Ovary (tissue), 9 donors: ENCODE measurements around the gene TWIST1. TPM values are rescaled to one million over a fixed set of nuclear protein-coding genes. Genes with fewer than 3 reads are reported as not detected.

ENCODE experiments used
- DNase-seq, 5 donors: peaks; one replicate each; pipeline ENCODE4 v3.0.0-alpha.2; 2019 to 2020
- H3K27ac ChIP-seq, 2 donors: fragments of 200-600 bp; one replicate each; pipeline versions ENCODE4 v1.5.1 to v1.8.0; 2019 to 2022
- H3K27me3 ChIP-seq: fragments of 200-600 bp; one replicate; pipeline ENCODE4 v1.8.0; 2022
- H3K36me3 ChIP-seq: fragments of 200-600 bp; sonication (generic); one replicate; pipeline ENCODE4 v1.5.1; 2019
- H3K4me1 ChIP-seq: one replicate; pipeline ENCODE4 v1.8.1; 2013; ENCODE audit warnings: mild to moderate bottlenecking, moderate library complexity; ENCODE audit not compliant: insufficient read depth
- H3K4me3 ChIP-seq: fragments of 200-600 bp; sonication (generic); one replicate; pipeline ENCODE4 v1.5.1; 2017
- H3K9me3 ChIP-seq, 2 donors: fragments of 200-600 bp in 1 of 2; sonication (generic) in 1 of 2; one replicate each; pipeline versions ENCODE4 v1.5.1 to v1.8.1; 2013 to 2019; ENCODE audit warnings: mild to moderate bottlenecking in 1 of 2, moderate library complexity in 1 of 2
- CTCF ChIP-seq, 3 donors: fragments of 450-650 bp in 2 of 3; fragments of 200-600 bp in 1 of 3; IDR thresholded peaks; one replicate each; pipeline versions ENCODE4 v1.5.1 to v1.8.0; 2016 to 2022; ENCODE audit warnings: antibody characterized with exemption in 3 of 3, mild to moderate bottlenecking in 1 of 3
- EP300 ChIP-seq: sonication (generic); formaldehyde crosslinking; IDR thresholded peaks from one replicate; pipeline ENCODE4 v1.6.1; 2017; ENCODE audit warnings: antibody characterized with exemption
- POLR2A ChIP-seq: fragments of 450-650 bp; IDR thresholded peaks from one replicate; pipeline ENCODE4 v1.6.1; 2017; ENCODE audit warnings: antibody characterized with exemption, mild to moderate bottlenecking, moderate library complexity
- WGBS, 3 donors: extraction: QIAGEN DNeasy Blood & Tissue Kit in 1 of 3; methylation state at CpG; one replicate each; pipeline versions ENCODE4 v1.1.5 to v1.1.7; 2013 to 2017; 5-methylcytosine and 5-hydroxymethylcytosine counted together
- intact Hi-C, 4 donors: fragments of 100-400 bp; cut with DNase I; formaldehyde crosslinking; loops; one replicate each; pipeline versions ENCODE4 v1.11.0 to v1.15.1; 2022 to 2023
- polyA plus RNA-seq, 2 donors: library from polyadenylated mRNA; stranded (reverse); fragments of 200-250 nt in 1 of 2; fragments of 350-450 nt in 1 of 2; fragmentation: Illumina TruSeq in 1 of 2; extraction: RNeasy Lipid Tissue Mini Kit (QIAGEN cat#74804) in 1 of 2; gene quantifications; one replicate each; pipeline ENCODE4 v1.2.3, GENCODE V29; 2013 to 2014
- total RNA-seq, 7 donors: library from RNA; depleted of rRNA in 2 of 7; stranded (reverse); fragments of >200 nt in 2 of 7; fragmentation: NEBNext Ultra II Directional in 3 of 7; extraction: Animal tissue kit (Norgen Biotek cat#: 25700) in 3 of 7; gene quantifications; one replicate each; pipeline versions ENCODE4 v1.1.0 to v1.2.4, GENCODE V29; 2016 to 2023
- donor health status: DM: no; HTN: no; CAD: no; lungs with moderate emphysema.
- donor health status: DM: no; HTN: no; CAD: no.
- donor health status: Bipolar disorder and iron deficiency.
- donor health status: DM: yes; HTN: yes; CAD: no.
- donor health status: DM: no; HTN: no; CAD: no.
- donor health status: DM: yes; HTN: yes; CAD: no.

The TWIST1 gene
- total and polyA plus RNA-seq, 9 donors: 2.7 to 8.6 (median 5.0) TPM

GRCh38 chr7:19104811-19105210 is 12.6 kb downstream of the TWIST1 start:
- H3K27me3 ChIP-seq: no peaks in the 10 kb centered on the region
- intact Hi-C loops: no loop called here
- H3K4me1 ChIP-seq: peaks cover 2% of the 10 kb centered on the region
- 89 to 96% (median 93%) methylated on average over 4 of the region's 4 CpGs for WGBS, 3 donors
- H3K4me3 ChIP-seq: no peak overlapping the region
- no peaks in the 10 kb centered on the region for H3K36me3 ChIP-seq
- no peak for TF ChIP-seq EP300
- no peak for TF ChIP-seq POLR2A
- TF ChIP-seq CTCF (IDR thresholded peaks at IDR 0.05): no peak
- no peaks in the 10 kb centered on the region for H3K9me3 ChIP-seq
- no peak overlapping the region for H3K27ac ChIP-seq
- DNase-seq: no peak

- H3K27ac ChIP-seq: no peak overlapping the region
- no peak for DNase-seq
- H3K9me3 ChIP-seq: no peaks in the 10 kb centered on the region
- H3K36me3 ChIP-seq: no peaks in the 10 kb centered on the region
- H3K4me3 ChIP-seq: no peak overlapping the region
- intact Hi-C loops: no loop called here
- H3K27me3 ChIP-seq: no peaks in the 10 kb centered on the region
- peaks cover 2% of the 10 kb centered on the region for H3K4me1 ChIP-seq
- 93 to 97% (median 96%) methylated on average over 4 of the region's 4 CpGs for WGBS, 3 donors
- no peak for TF ChIP-seq CTCF (IDR thresholded peaks at IDR 0.05)
- no peak for TF ChIP-seq POLR2A
- TF ChIP-seq EP300: no peak
Observed at GRCh38 chr7:19102884-19103283, 14.6 kb downstream of the TWIST1 start.

- H3K36me3 ChIP-seq: no peaks in the 10 kb centered on the region
- TF ChIP-seq POLR2A (no peak), CTCF (IDR thresholded peaks at IDR 0.05) (no peak), EP300 (no peak)
- WGBS, 3 donors: 73 to 81% (median 79%) methylated on average over 2 of the region's 2 CpGs
- H3K4me1 ChIP-seq: peaks cover 2% of the 10 kb centered on the region
- intact Hi-C loops: no loop called here
- no peaks in the 10 kb centered on the region for H3K27me3 ChIP-seq
- H3K27ac ChIP-seq: no peak overlapping the region
- no peak for DNase-seq
- no peak overlapping the region for H3K4me3 ChIP-seq
- H3K9me3 ChIP-seq: no peaks in the 10 kb centered on the region
Observed at GRCh38 chr7:19101909-19102308, 15.5 kb downstream of the TWIST1 start.

- TF ChIP-seq EP300 (no peak), POLR2A (no peak), CTCF (IDR thresholded peaks at IDR 0.05) (no peak)
- Histone ChIP-seq H3K36me3 (no peaks in the 10 kb centered on the region), H3K4me1 (no peaks in the 10 kb centered on the region), H3K27me3 (no peaks in the 10 kb centered on the region), H3K4me3 (no peak overlapping the region), H3K27ac (no peak overlapping the region), H3K9me3 (no peaks in the 10 kb centered on the region)
- WGBS, 3 donors: 93 to 98% (median 97%) methylated on average over 1 of the region's 1 CpG
- intact Hi-C loops: no loop called here
- no peak for DNase-seq
Observed at GRCh38 chr7:19101472-19101871, 16.0 kb downstream of the TWIST1 start.

- TF ChIP-seq CTCF (IDR thresholded peaks at IDR 0.05): no peak
- Histone ChIP-seq H3K9me3 (no peaks in the 10 kb centered on the region), H3K36me3 (no peaks in the 10 kb centered on the region), H3K27me3 (no peaks in the 10 kb centered on the region), H3K4me1 (no peaks in the 10 kb centered on the region), H3K27ac (no peak overlapping the region), H3K4me3 (no peak overlapping the region)
- no peak for DNase-seq
- 21 to 36% (median 25%) methylated on average over 2 of the region's 2 CpGs for WGBS, 3 donors
- intact Hi-C loops: no loop called here
Observed at GRCh38 chr7:19099924-19100323, 17.5 kb downstream of the TWIST1 start.
